SK-N-SH treated with all-trans-retinoic acid at 6 μM for 48 hours (cell line): ENCODE results near the gene GEMIN5.

Experiments
- ATAC-seq: fragments of 200-7000 bp; cut with Tn5 transposase; 3 replicates; pipeline ENCODE4 v1.9.1; 2020; ENCODE audit warnings: mild to moderate bottlenecking, moderate library complexity
- ARNTL ChIP-seq: fragments of 450-650 bp; formaldehyde crosslinking; IDR thresholded peaks from 2 replicates; pipeline ENCODE4 v1.5.0; 2020; ENCODE audit warnings: low read depth, mild to moderate bottlenecking, moderate library complexity, borderline replicate concordance
- BACH2 ChIP-seq: fragments of 250-450 bp; sonication (Bioruptor Pico); IDR thresholded peaks from 2 replicates; pipeline ENCODE4 v1.9.0; 2021; ENCODE audit warnings: mild to moderate bottlenecking, borderline replicate concordance
- CREB5 ChIP-seq: fragments of 250-450 bp; sonication (Bioruptor Pico); IDR thresholded peaks from 2 replicates; pipeline ENCODE4 v1.5.1; 2020; ENCODE audit warnings: low read depth, mild to moderate bottlenecking, moderate library complexity
- CSDC2 ChIP-seq: fragments of 250-450 bp; sonication (Bioruptor Pico); IDR thresholded peaks from 2 replicates; pipeline ENCODE4 v1.5.0; 2020; ENCODE audit warnings: mild to moderate bottlenecking, moderate library complexity
- ESRRG ChIP-seq: fragments of 250-450 bp; sonication (Bioruptor Pico); IDR thresholded peaks from 2 replicates; pipeline ENCODE4 v1.6.1; 2021; ENCODE audit warnings: mild to moderate bottlenecking
- GLIS3 ChIP-seq: fragments of 250-450 bp; sonication (Bioruptor Pico); IDR thresholded peaks from 2 replicates; pipeline ENCODE4 v1.5.0; 2020; ENCODE audit warnings: mild to moderate bottlenecking, moderate library complexity
- ISL1 ChIP-seq: fragments of 250-450 bp; sonication (Bioruptor Pico); IDR thresholded peaks from 2 replicates; pipeline ENCODE4 v2.1.2; 2022; ENCODE audit warnings: mild to moderate bottlenecking, moderate library complexity
- OSR1 ChIP-seq: fragments of 250-450 bp; sonication (Bioruptor Pico); IDR thresholded peaks from 2 replicates; pipeline ENCODE4 v1.8.0; 2022; ENCODE audit warnings: moderate library complexity, mild to moderate bottlenecking, inconsistent platforms
- PATZ1 ChIP-seq: fragments of 250-450 bp; sonication (Bioruptor Pico); IDR thresholded peaks from 2 replicates; pipeline ENCODE4 v1.8.0; 2020; ENCODE audit warnings: mild to moderate bottlenecking, moderate library complexity, borderline replicate concordance
- POU6F1 ChIP-seq: fragments of 250-450 bp; sonication (Bioruptor Pico); IDR thresholded peaks from 2 replicates; pipeline ENCODE4 v1.8.0; 2021; ENCODE audit warnings: low read depth, mild to moderate bottlenecking, moderate library complexity, borderline replicate concordance
- PPARA ChIP-seq: fragments of 250-450 bp; sonication (Bioruptor Pico); IDR thresholded peaks from 2 replicates; pipeline ENCODE4 v1.5.0; 2020; ENCODE audit warnings: mild to moderate bottlenecking, borderline replicate concordance
- RARB ChIP-seq: fragments of 250-450 bp; sonication (Bioruptor Pico); IDR thresholded peaks from 2 replicates; pipeline ENCODE4 v1.8.0; 2021; ENCODE audit warnings: mild to moderate bottlenecking, moderate library complexity
- SNAI2 ChIP-seq: fragments of 250-450 bp; sonication (Bioruptor Pico); IDR thresholded peaks from 2 replicates; pipeline ENCODE4 v1.5.0; 2020; ENCODE audit warnings: mild to moderate bottlenecking, moderate library complexity
- TCF4 ChIP-seq: fragments of 250-450 bp; sonication (Bioruptor Pico); IDR thresholded peaks from 2 replicates; pipeline ENCODE4 v1.8.0; 2021; ENCODE audit warnings: mild to moderate bottlenecking, moderate library complexity, borderline replicate concordance
- TOX ChIP-seq: fragments of 250-450 bp; sonication (Bioruptor Pico); IDR thresholded peaks from 2 replicates; pipeline ENCODE4 v1.8.0; 2021; ENCODE audit warnings: mild to moderate bottlenecking, moderate library complexity, borderline replicate concordance
- TSHZ2 ChIP-seq: fragments of 250-450 bp; sonication (Bioruptor Pico); IDR thresholded peaks from 2 replicates; pipeline ENCODE4 v1.5.0; 2020; ENCODE audit warnings: mild to moderate bottlenecking, moderate library complexity
- ZC3H10 ChIP-seq: fragments of 250-450 bp; sonication (Bioruptor Pico); IDR thresholded peaks from 2 replicates; pipeline ENCODE4 v1.5.1; 2021; ENCODE audit warnings: mild to moderate bottlenecking, moderate library complexity
- ZFP3 ChIP-seq: fragments of 250-450 bp; sonication (Bioruptor Pico); IDR thresholded peaks from 2 replicates; pipeline ENCODE4 v1.5.0; 2020; ENCODE audit warnings: mild to moderate bottlenecking, moderate library complexity
- ZFP30 ChIP-seq: fragments of 450-650 bp; formaldehyde crosslinking; IDR thresholded peaks from 2 replicates; pipeline ENCODE4 v1.5.0; 2022; ENCODE audit warnings: mild to moderate bottlenecking, moderate library complexity
- ZNF565 ChIP-seq: fragments of 450-650 bp; formaldehyde crosslinking; conservative IDR thresholded peaks from 2 replicates; pipeline ENCODE4 v1.5.0; 2020; ENCODE audit warnings: low read depth, mild to moderate bottlenecking, moderate library complexity
- ZNF70 ChIP-seq: fragments of 450-650 bp; formaldehyde crosslinking; IDR thresholded peaks from 2 replicates; pipeline ENCODE4 v1.5.0; 2020; ENCODE audit warnings: mild to moderate bottlenecking, moderate library complexity
- ZNF8 ChIP-seq: fragments of 450-650 bp; formaldehyde crosslinking; IDR thresholded peaks from 2 replicates; pipeline ENCODE4 v1.5.0; 2020; ENCODE audit warnings: mild to moderate bottlenecking, moderate library complexity

The GEMIN5 gene

DNA sequence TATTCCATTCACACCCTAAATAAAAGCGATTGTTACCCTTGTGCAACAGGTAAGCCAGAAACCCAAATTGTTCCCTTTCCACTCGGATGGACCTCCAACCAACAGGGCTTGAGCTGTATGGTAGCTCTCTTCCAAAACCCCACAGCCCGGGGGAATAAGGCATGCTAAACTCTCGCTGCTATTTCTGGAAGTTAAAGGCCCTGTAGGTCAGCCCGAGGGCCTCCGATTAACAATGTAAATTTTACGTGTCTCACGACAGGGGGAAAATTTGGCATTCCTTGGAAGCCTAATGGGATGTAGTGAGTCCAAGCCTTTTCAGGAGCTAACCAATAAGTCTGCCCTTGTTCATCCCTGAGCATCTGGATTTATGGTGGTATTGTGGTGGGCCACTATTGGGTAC, 53.6 kb downstream of the GEMIN5 start:
- ATAC-seq, result no peak
- TF ChIP-seq TCF4 (CRISPR knock-in tag) (no peak), ARNTL (no peak), ZNF565 (CRISPR knock-in tag) (no peak), ZFP30 (CRISPR knock-in tag) (no peak), ESRRG (CRISPR knock-in tag) (no peak), POU6F1 (CRISPR knock-in tag) (no peak), ZNF70 (CRISPR knock-in tag) (no peak)
- TF ChIP-seq, all 23 proteins: peak for 0

- TF ChIP-seq ZFP30 (CRISPR knock-in tag), result no peak
- TF ChIP-seq PPARA (CRISPR knock-in tag), result no peak
- TF ChIP-seq ESRRG (CRISPR knock-in tag), result no peak
- no peak for TF ChIP-seq RARB (CRISPR knock-in tag)
- no peak for TF ChIP-seq ISL1 (CRISPR knock-in tag)
- no peak for TF ChIP-seq TSHZ2 (CRISPR knock-in tag)
- no peak for TF ChIP-seq SNAI2 (CRISPR knock-in tag)
- TF ChIP-seq ZNF8 (CRISPR knock-in tag), result no peak
- TF ChIP-seq PATZ1, result no peak
- TF ChIP-seq ZFP3, result no peak
- no peak for TF ChIP-seq TOX (CRISPR knock-in tag)
- TF ChIP-seq OSR1 (CRISPR knock-in tag), result no peak
- TF ChIP-seq GLIS3 (CRISPR knock-in tag), result no peak
- TF ChIP-seq ZC3H10 (CRISPR knock-in tag), result no peak
- no peak for TF ChIP-seq CREB5 (CRISPR knock-in tag)
- no peak for TF ChIP-seq POU6F1 (CRISPR knock-in tag)
- TF ChIP-seq ZNF70 (CRISPR knock-in tag), result no peak
- TF ChIP-seq TCF4 (CRISPR knock-in tag), result no peak
- no peak for TF ChIP-seq ZNF565 (CRISPR knock-in tag)
- TF ChIP-seq CSDC2 (CRISPR knock-in tag), result no peak
- ATAC-seq, result no peak
These were observed 56.0 kb downstream of the GEMIN5 start for GRCh38 chr5:154881986-154882385.

DNA sequence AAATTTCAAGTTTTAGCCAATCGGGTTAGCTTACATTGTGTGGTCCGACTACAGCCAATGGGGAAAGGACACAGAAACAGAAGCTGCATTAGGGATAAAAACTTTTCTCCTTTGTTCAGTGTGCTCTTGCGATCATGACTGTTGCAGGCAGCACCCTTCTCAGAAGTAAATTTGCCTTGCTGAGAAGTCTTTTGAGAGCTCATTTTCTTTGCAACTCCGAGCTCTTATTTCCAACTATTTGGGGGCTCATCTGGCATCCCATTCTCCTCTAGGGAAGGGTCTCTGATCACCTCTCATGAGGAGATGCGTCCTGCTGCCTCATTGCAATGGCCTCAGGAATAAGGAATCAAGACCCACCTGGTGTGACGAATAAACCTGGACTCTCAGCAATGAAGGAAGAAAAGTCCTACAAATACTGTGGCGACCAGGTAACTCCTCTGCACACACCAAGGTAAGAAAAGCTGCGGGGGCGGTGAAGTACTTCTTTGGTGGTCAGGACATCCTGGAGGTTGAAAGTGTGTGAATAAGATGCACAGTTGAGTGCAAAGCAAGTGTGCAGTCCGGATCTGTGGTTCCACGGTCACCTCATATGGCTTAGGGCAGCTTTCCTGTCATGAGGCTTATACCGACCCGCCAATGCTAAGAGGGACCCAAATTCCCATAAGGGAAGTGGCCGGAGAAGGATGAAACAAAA, 59.2 kb downstream of the GEMIN5 start:
- ATAC-seq, result no peak
- TF ChIP-seq TSHZ2 (CRISPR knock-in tag), result no peak
- no peak for TF ChIP-seq ZNF8 (CRISPR knock-in tag)
- no peak for TF ChIP-seq ZFP3
- TF ChIP-seq ZNF70 (CRISPR knock-in tag), result no peak
- TF ChIP-seq ZNF565 (CRISPR knock-in tag), result no peak
- TF ChIP-seq ESRRG (CRISPR knock-in tag), result no peak
- TF ChIP-seq ARNTL, result no peak
- no peak for TF ChIP-seq GLIS3 (CRISPR knock-in tag)
- TF ChIP-seq BACH2 (CRISPR knock-in tag), result no peak
- TF ChIP-seq SNAI2 (CRISPR knock-in tag), result no peak
- no peak for TF ChIP-seq ZFP30 (CRISPR knock-in tag)
- no peak for TF ChIP-seq TOX (CRISPR knock-in tag)
- no peak for TF ChIP-seq ISL1 (CRISPR knock-in tag)
- TF ChIP-seq RARB (CRISPR knock-in tag), result no peak
- TF ChIP-seq OSR1 (CRISPR knock-in tag), result no peak
- TF ChIP-seq TCF4 (CRISPR knock-in tag), result no peak
- TF ChIP-seq ZC3H10 (CRISPR knock-in tag), result no peak
- TF ChIP-seq CSDC2 (CRISPR knock-in tag), result no peak
